ENCODE measurements around the gene PPP2R3A. TPM values are rescaled to one million over a fixed set of nuclear protein-coding genes. Genes with fewer than 3 reads are reported as not detected.

The PPP2R3A gene
- polyA plus RNA-seq, 1 experiment = 26.6 TPM

- Histone ChIP-seq H3K9me3 (ENCODE audit: control insufficient read depth, insufficient read depth, low read length) (no peaks in the 10 kb centered on the region), H3K27ac (ENCODE audit: low read depth, low read length) (no peak overlapping the region), H3K4me3 (ENCODE audit: low read depth, low read length) (no peak overlapping the region), H3K27me3 (ENCODE audit: control insufficient read depth, insufficient read depth, low read length) (no peaks in the 10 kb centered on the region)
- ChIA-PET CTCF (no interaction called here), POLR2A (interaction anchor here (1.2 kb wide), 1 partner anchor 62 kb away, joined by 5 read pairs; the partner anchor contains the start of gene MSL2)
- TF ChIP-seq CTCF (IDR thresholded peaks at IDR 0.05; ENCODE audit: low read depth, low read length) = no peak
- no peak for DNase-seq (ENCODE audit: low read depth, low spot score)
Measured at GRCh38 chr3:136134091-136134490, 168.6 kb downstream of the PPP2R3A start.

- POLR2A ChIA-PET = no interaction called here
- Histone ChIP-seq H3K27me3 (ENCODE audit: control insufficient read depth, insufficient read depth, low read length) (no peaks in the 10 kb centered on the region), H3K27ac (ENCODE audit: low read depth, low read length) (no peak overlapping the region), H3K9me3 (ENCODE audit: control insufficient read depth, insufficient read depth, low read length) (no peaks in the 10 kb centered on the region), H3K4me3 (ENCODE audit: low read depth, low read length) (no peak overlapping the region)
- DNase-seq (ENCODE audit: low read depth, low spot score) = no peak
- TF ChIP-seq CTCF (IDR thresholded peaks at IDR 0.05; ENCODE audit: low read depth, low read length) = no peak
- CTCF ChIA-PET = no interaction called here
Measured at GRCh38 chr3:136135039-136135802, 169.7 kb downstream of the PPP2R3A start.

GRCh38 chr3:136136454-136136853 is 170.9 kb downstream of the PPP2R3A start:
- H3K27me3 ChIP-seq (ENCODE audit: control insufficient read depth, insufficient read depth, low read length) = no peaks in the 10 kb centered on the region
- no peak overlapping the region for H3K4me3 ChIP-seq (ENCODE audit: low read depth, low read length)
- CTCF ChIA-PET = no interaction called here
- no peaks in the 10 kb centered on the region for H3K9me3 ChIP-seq (ENCODE audit: control insufficient read depth, insufficient read depth, low read length)
- no peak overlapping the region for H3K27ac ChIP-seq (ENCODE audit: low read depth, low read length)
- no peak for TF ChIP-seq CTCF (IDR thresholded peaks at IDR 0.05; ENCODE audit: low read depth, low read length)
- DNase-seq (ENCODE audit: low read depth, low spot score) = no peak
- POLR2A ChIA-PET = interaction anchor here (0.8 kb wide), 1 partner anchor 60 kb away, joined by 3 read pairs; no protein-coding TSS in a partner anchor

GRCh38 chr3:136141291-136141785 is 175.8 kb downstream of the PPP2R3A start:
- no peak for DNase-seq (ENCODE audit: low read depth, low spot score)
- no peaks in the 10 kb centered on the region for H3K27me3 ChIP-seq (ENCODE audit: control insufficient read depth, insufficient read depth, low read length)
- POLR2A ChIA-PET = interaction anchor here (0.6 kb wide), 1 partner anchor 41 kb away, joined by 6 read pairs; no protein-coding TSS in a partner anchor

More at GRCh38 chr3:136141291-136141785, 175.8 kb downstream of the PPP2R3A start:
- H3K27ac ChIP-seq (ENCODE audit: low read depth, low read length) = no peak overlapping the region
- H3K9me3 ChIP-seq (ENCODE audit: control insufficient read depth, insufficient read depth, low read length) = no peaks in the 10 kb centered on the region
- TF ChIP-seq CTCF (IDR thresholded peaks at IDR 0.05; ENCODE audit: low read depth, low read length) = no peak
- H3K4me3 ChIP-seq (ENCODE audit: low read depth, low read length) = no peak overlapping the region
- CTCF ChIA-PET = no interaction called here
